Measurements from ENCODE around the gene CD300LB. TPM values are rescaled to one million over a fixed set of nuclear protein-coding genes. Genes with fewer than 3 reads are reported as not detected.

CD300LB gene
- total RNA-seq, 1 donor from 2014 or later, result not detected

GRCh38 chr17:74516561-74517328 is 14.5 kb downstream of the CD300LB start:
- Mint-ChIP-seq H3K27me3 (peaks cover 8% of the 10 kb centered on the region), H3K9me3 (peaks cover 20% of the 10 kb centered on the region), H3K4me1 (peaks cover 39% of the 10 kb centered on the region), H3K27ac (no peak overlapping the region), H3K4me3 (no peak overlapping the region), H3K36me3 (ENCODE audit: low read depth) (peaks cover 2% of the 10 kb centered on the region)
- CTCF ChIA-PET, result no interaction called here
- intact Hi-C loops (cut with micrococcal nuclease), result no loop called here
- no peak for ATAC-seq (ENCODE audit: low read depth)
- POLR2A ChIA-PET, result no interaction called here
- TF ChIP-seq CTCF (IDR thresholded peaks at IDR 0.05), result no peak
- no peak for DNase-seq

GRCh38 chr17:74515941-74516340 is 15.3 kb downstream of the CD300LB start:
- no peak for DNase-seq
- H3K9me3 Mint-ChIP-seq, result peaks cover 20% of the 10 kb centered on the region
- no peak for TF ChIP-seq CTCF (IDR thresholded peaks at IDR 0.05)
- peaks cover 2% of the 10 kb centered on the region for H3K36me3 Mint-ChIP-seq (ENCODE audit: low read depth)
- POLR2A ChIA-PET, result no interaction called here
- CTCF ChIA-PET, result no interaction called here
- H3K4me3 Mint-ChIP-seq, result no peak overlapping the region
- H3K4me1 Mint-ChIP-seq, result peaks cover 34% of the 10 kb centered on the region
- no peak for ATAC-seq (ENCODE audit: low read depth)
- H3K27me3 Mint-ChIP-seq, result peaks cover 5% of the 10 kb centered on the region
- H3K27ac Mint-ChIP-seq, result no peak overlapping the region
- intact Hi-C loops (cut with micrococcal nuclease), result no loop called here

- TF ChIP-seq CTCF (IDR thresholded peaks at IDR 0.05), result no peak
- Mint-ChIP-seq H3K27ac (peak overlapping the region; percentile 84), H3K27me3 (peaks cover 5% of the 10 kb centered on the region), H3K36me3 (ENCODE audit: low read depth) (peaks cover 2% of the 10 kb centered on the region), H3K4me3 (peak overlapping the region; percentile 48), H3K4me1 (peaks cover 27% of the 10 kb centered on the region), H3K9me3 (peaks cover 21% of the 10 kb centered on the region)
- ATAC-seq (ENCODE audit: low read depth), result no peak
- intact Hi-C loops (cut with micrococcal nuclease), result no loop called here
- ChIA-PET CTCF (no interaction called here), POLR2A (interaction anchor here (0.5 kb wide), 1 partner anchor 61 kb away, joined by 3 read pairs; no protein-coding TSS in a partner anchor)
- no peak for DNase-seq
Observed at GRCh38 chr17:74514632-74515334, 16.5 kb downstream of the CD300LB start.

DNA sequence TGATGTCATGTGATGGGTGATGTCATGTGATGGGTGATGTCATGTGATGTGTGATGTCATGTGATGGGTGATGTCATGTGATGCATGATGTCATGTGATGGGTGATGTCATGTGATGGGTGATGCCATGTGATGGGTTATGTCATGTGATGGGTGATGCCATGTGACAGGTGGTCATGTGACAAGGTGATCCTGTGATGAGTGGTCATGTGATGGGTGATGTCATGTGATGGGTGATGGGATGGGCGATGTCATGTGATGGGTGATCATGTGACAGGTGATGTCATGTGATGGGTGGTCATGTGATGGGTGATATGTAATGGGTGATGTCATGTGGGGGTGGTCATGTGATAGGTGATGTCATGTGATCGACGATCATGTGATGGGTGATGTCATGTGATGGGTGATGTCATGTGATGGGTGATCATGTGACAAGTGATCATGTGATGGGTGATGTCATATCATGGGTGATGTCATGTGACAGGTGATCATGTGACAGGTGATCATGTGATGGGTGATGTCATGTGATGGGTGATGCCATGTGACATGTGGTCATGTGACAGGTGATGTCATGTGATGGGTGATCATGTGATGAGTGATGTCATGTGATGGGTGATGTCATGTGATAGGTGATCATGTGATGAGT is 17.2 kb downstream of the CD300LB start:
- H3K4me3 Mint-ChIP-seq, result peak overlapping the region; percentile 48
- ChIA-PET CTCF (no interaction called here), POLR2A (no interaction called here)
- peaks cover 5% of the 10 kb centered on the region for H3K27me3 Mint-ChIP-seq
- peak overlapping the region; percentile 84 for H3K27ac Mint-ChIP-seq
- DNase-seq, result peak; percentile 38
- H3K4me1 Mint-ChIP-seq, result peaks cover 26% of the 10 kb centered on the region
- intact Hi-C loops (cut with micrococcal nuclease), result no loop called here
- peaks cover 22% of the 10 kb centered on the region for H3K9me3 Mint-ChIP-seq
- peaks cover 2% of the 10 kb centered on the region for H3K36me3 Mint-ChIP-seq (ENCODE audit: low read depth)
- no peak for TF ChIP-seq CTCF (IDR thresholded peaks at IDR 0.05)
- peak; percentile 7 for ATAC-seq (ENCODE audit: low read depth)
